WI38 (cell line): ENCODE data around the gene CRCP.
"Not testable (repeated sequence)": the region's sequence is repeated elsewhere in the genome, so short reads cannot be mapped to it uniquely, and the experiment has no call there.

ENCODE experiments used
- H3K4me3 ChIP-seq: 2 replicates; pipeline ENCODE4 v1.5.1; 2011; ENCODE audit warnings: low read depth, mild to moderate bottlenecking, control low read depth, low read length
- TF ChIP-seq, protein P1 (sequence below): IDR thresholded peaks from 2 replicates; pipeline ENCODE4 v1.5.1; 2012; ENCODE audit warnings: low read depth, mild to moderate bottlenecking, control low read depth, low read length

Gene CRCP

GRCh38 chr7:66099551-66100407 lies 14.9 kb upstream of the CRCP start:
- TF ChIP-seq, protein P1, sequence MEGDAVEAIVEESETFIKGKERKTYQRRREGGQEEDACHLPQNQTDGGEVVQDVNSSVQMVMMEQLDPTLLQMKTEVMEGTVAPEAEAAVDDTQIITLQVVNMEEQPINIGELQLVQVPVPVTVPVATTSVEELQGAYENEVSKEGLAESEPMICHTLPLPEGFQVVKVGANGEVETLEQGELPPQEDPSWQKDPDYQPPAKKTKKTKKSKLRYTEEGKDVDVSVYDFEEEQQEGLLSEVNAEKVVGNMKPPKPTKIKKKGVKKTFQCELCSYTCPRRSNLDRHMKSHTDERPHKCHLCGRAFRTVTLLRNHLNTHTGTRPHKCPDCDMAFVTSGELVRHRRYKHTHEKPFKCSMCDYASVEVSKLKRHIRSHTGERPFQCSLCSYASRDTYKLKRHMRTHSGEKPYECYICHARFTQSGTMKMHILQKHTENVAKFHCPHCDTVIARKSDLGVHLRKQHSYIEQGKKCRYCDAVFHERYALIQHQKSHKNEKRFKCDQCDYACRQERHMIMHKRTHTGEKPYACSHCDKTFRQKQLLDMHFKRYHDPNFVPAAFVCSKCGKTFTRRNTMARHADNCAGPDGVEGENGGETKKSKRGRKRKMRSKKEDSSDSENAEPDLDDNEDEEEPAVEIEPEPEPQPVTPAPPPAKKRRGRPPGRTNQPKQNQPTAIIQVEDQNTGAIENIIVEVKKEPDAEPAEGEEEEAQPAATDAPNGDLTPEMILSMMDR = no peak
- H3K4me3 ChIP-seq = peak overlapping the region; percentile 50

GRCh38 chr7:66100408-66101050 lies 14.1 kb upstream of the CRCP start:
- H3K4me3 ChIP-seq = peak overlapping the region; percentile 50
- TF ChIP-seq, protein P1 = no peak

- H3K4me3 ChIP-seq = not testable (repeated sequence)
Observed at GRCh38 chr7:66102168-66102567, 12.5 kb upstream of the CRCP start.

DNA sequence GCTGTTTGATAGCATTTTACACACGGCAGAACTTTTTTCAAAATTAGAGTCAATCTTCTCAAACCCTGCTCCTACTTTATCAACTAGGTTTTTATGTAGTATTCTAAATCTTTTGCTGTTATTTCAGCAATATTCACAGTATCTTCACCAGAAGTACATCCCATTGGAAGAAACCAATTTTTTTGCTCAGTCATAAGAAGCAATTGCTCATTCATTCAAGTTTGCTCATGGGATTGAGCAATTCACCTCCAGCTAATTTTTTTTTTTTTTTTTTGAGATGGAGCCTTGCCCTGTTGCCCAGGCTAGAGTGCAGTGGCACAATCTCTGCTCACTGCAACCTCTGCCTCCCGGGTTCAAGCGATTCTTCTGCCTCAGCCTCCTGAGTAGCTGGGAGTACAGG lies 10.7 kb upstream of the CRCP start:
- not testable (repeated sequence) for H3K4me3 ChIP-seq

DNA sequence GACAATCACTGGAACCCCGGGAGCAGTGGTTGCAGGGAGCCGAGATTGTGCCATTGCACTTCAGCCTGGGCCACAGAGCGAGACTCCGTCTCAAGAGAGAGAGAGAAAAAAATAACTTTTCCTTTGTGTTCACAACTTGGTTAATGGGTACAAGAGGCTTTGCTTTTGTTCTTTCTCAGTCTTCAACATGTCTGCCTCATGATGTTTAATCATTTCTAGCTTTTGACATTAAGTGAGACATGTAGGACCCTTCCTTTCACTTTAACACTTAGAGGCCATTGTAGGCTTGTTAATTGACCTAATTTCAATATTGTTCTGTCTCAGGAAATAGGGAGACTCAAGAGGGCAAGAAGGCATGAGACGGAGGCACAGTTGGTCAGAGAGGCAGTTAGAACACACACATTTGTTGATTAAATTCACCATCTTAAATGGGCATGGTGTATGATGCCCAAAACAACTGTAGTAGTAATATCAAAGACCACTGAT lies 9.3 kb upstream of the CRCP start:
- no peak overlapping the region for H3K4me3 ChIP-seq
- TF ChIP-seq, protein P1 = no peak

GRCh38 chr7:66108410-66108809 lies 6.2 kb upstream of the CRCP start:
- H3K4me3 ChIP-seq = not testable (repeated sequence)

GRCh38 chr7:66110856-66111255 lies 3.8 kb upstream of the CRCP start:
- TF ChIP-seq, protein P1 = no peak
- no peak overlapping the region for H3K4me3 ChIP-seq

GRCh38 chr7:66116680-66117420 lies 2.2 kb downstream of the CRCP start:
- not testable (repeated sequence) for H3K4me3 ChIP-seq

GRCh38 chr7:66118603-66119002 lies 4.0 kb downstream of the CRCP start:
- TF ChIP-seq, protein P1 = no peak
- H3K4me3 ChIP-seq = no peak overlapping the region
